GM12891 (cell line): Measurements from ENCODE around the gene KLF1.

Experiments
- POLR2A ChIP-seq: IDR thresholded peaks from 2 replicates; pipeline ENCODE4 v1.6.1; 2011; ENCODE audit warnings: low read depth, low read length, control low read depth
- TAF1 ChIP-seq: IDR thresholded peaks from 2 replicates; pipeline ENCODE4 v1.6.1; 2011; ENCODE audit warnings: low read depth, low read length, control low read depth

GRCh38 chr19:12859546-12859945, 27.5 kb downstream of the KLF1 start:
- TF ChIP-seq POLR2A (no peak), TAF1 (no peak)
